T-helper 9 cell (primary cell): ENCODE data around the gene CERK.
"Not testable (repeated sequence)": the region's sequence is repeated elsewhere in the genome, so short reads cannot be mapped to it uniquely, and the experiment has no call there.

ENCODE experiments used
- DNase-seq: peaks from one replicate; pipeline ENCODE4 v3.0.0-alpha.2; 2020

CERK gene

GRCh38 chr22:46642840-46643480 is 95.1 kb downstream of the CERK start:
- DNase-seq = not testable (repeated sequence)

DNA sequence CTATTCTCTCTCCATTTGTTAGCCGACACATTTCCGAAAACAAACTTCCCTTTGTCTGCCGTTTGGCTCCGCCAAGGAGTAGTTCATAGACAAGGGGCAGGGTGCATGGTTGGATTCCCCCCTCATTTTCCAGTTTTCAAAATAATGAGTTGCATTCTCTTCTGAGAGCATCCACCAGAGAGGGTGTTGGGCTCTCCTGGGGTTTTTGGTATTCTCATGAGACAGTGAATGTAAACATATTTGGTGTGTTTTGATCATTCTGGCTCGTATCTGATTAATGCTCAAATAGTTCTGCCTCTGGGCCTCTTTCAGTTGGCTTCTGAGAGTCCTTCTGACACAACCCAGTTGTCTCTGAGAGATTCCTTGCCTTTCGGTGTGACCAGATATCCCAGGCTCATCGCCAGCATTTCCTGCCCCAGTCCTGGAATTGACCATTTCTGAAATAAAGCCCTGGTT is 96.2 kb downstream of the CERK start:
- DNase-seq = no peak

- DNase-seq = no peak
Measured at GRCh38 chr22:46640293-46641055, 97.6 kb downstream of the CERK start.

DNA sequence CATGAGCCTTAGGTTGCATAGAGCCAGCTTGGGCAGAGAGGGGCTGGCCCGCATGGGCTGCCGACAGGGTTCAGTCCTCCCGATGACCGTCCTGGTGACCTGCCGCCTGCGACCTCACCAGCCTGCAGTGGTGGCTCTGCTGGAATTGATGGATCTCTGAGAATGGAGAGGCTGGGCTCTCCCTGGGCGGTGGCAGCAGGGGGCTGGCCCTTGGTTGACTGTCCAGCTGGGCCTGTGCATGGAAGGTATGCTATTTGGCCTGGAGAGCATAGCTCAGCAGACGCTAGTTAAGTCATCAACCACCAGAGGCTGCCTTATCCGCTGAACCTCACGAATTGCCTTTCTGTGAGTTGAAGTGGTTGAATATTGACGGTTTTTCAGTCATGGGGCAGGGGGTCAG is 98.2 kb downstream of the CERK start:
- no peak for DNase-seq

DNA sequence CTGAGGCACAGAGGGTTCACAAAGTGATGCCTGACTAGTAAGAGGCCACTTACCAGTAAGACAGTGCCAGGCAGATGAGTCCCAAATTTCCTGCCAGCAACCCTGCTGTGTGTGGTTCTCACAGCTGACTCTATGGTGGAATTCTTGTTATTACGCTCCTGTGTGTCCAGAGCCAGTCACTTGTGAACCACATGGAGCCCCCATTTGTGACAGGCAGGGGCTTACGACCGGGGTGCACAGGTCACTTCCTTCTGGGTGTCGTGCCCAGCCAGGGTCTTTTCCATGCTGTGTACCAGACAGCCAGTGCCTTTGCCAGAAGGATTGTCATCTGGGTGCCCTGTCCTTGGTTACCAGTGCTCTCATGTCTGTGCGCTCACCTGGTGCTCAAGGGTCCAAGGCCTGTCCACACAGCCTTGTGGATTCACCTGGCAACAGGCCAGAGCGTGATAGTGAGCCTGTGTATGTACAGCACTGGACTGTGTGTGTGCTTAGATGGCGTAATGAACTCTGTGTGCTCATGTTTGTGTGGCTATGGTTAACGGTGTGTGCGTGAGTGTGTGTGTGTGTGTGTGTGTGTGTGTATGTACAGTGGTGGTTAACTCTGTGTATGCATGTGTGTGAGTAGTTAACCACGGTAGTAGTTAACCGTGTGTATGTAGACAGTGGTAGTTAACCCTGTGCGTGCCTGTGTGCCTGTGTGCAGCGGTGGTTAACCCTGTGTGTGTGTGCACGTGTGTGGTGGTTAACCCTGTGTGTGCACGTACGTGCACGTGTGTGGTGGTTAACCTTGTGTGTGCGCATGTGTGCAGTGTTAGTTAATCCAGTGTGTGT is 99.2 kb downstream of the CERK start:
- no peak for DNase-seq

DNA sequence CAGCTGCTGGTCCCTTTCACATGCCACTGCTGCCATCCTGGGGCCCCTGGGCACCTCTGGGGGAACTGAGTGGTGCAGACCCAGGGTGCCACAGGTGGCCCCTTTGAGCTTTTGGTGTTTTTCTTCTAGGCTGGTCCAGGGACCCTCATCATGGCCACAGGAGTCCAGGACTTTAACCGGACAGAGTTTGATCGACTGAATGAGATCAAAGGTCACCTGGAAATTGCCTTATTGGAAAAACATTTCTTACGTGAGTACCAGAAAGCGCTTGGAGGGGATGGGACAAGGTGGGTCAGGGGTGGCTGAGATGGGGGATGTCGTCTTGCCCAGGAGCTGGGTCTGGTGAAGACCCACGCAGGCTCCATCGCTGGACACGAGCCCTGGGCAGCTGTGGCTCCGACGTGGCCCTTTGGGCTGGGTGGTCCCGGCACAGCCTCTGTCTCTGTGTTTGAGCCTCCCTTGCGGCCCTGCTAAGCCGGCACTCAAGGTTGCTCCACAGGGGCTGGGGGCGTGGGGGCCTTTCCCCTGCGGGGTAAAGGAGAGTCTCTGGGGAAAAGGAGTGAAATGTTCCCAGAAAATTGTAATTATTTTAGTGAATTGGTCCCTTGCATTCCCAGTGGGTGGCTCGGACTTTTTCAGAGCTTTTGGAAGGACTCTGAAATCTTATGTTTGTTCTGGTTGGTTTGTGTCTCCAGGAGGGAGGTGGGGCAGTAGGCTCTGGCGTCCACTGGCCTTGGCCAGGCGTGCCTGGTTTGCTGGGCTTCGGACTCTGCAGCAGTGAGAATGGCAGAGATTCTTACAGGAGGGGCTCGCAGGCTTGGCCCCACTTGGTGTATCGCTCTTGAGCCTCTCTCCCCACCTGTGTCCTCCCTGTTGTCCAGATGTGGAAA is 100.1 kb downstream of the CERK start:
- no peak for DNase-seq

DNA sequence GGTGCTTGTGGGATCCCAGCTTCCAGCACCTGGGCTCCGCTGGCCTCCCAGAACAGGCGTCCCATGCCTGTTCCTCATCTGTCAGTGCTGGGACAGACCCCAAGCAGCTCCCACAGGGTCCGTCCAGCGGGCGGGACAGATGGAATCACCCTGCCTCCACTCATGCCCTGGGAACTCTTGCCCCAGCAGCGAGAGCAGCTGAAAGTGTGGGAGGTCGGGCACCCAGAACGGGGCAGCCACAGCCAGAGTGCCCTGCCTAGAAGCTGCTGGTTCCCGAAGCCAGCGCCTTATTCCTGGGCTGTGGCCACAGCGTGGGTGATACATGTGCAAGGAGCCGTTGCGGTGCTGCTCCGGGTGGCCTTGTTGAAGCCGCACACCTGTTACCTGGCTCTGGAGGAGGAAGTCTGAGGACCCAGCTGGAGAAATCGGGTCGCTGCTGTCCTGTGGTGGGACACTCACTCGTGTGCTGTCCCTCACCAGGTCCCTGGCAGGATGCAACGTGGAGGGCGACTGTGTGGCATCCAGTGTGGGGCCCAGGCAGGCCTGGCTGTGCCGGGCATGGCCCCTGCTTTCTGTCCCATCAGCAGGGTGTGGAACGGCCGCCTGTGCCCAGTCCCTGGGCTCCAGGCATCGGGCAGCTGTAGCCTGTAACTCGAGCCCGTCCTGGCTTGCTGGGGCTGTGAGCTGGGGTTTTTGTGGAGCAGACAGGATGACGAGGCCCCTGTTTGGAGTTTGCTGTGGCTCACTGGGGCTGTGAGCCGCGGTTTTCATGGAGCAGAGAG is 101.6 kb downstream of the CERK start:
- no peak for DNase-seq

GRCh38 chr22:46635756-46636155 is 102.3 kb downstream of the CERK start:
- no peak for DNase-seq

GRCh38 chr22:46634973-46635685 is 102.9 kb downstream of the CERK start:
- DNase-seq = not testable (repeated sequence)
